M059J (cell line): Measurements from ENCODE around the gene GRB14. TPM values are rescaled to one million over a fixed set of nuclear protein-coding genes. Genes with fewer than 3 reads are reported as not detected.
"Not testable (repeated sequence)": the region's sequence is repeated elsewhere in the genome, so short reads cannot be mapped to it uniquely, and the experiment has no call there.

ENCODE experiments used
- DNase-seq: peaks from one replicate; pipeline ENCODE4 v3.0.0-alpha.2; 2012; ENCODE audit warnings: low read depth
- total RNA-seq: library from RNA; depleted of rRNA; stranded (reverse); fragments of >200 nt; shearing (Covaris generic); gene quantifications from 2 replicates; pipeline ENCODE4 v1.2.3, GENCODE V29; 2014; rRNA removed

The GRB14 gene
- total RNA-seq: 0.15 TPM in 1 of 2 replicates, not detected in the other

DNA sequence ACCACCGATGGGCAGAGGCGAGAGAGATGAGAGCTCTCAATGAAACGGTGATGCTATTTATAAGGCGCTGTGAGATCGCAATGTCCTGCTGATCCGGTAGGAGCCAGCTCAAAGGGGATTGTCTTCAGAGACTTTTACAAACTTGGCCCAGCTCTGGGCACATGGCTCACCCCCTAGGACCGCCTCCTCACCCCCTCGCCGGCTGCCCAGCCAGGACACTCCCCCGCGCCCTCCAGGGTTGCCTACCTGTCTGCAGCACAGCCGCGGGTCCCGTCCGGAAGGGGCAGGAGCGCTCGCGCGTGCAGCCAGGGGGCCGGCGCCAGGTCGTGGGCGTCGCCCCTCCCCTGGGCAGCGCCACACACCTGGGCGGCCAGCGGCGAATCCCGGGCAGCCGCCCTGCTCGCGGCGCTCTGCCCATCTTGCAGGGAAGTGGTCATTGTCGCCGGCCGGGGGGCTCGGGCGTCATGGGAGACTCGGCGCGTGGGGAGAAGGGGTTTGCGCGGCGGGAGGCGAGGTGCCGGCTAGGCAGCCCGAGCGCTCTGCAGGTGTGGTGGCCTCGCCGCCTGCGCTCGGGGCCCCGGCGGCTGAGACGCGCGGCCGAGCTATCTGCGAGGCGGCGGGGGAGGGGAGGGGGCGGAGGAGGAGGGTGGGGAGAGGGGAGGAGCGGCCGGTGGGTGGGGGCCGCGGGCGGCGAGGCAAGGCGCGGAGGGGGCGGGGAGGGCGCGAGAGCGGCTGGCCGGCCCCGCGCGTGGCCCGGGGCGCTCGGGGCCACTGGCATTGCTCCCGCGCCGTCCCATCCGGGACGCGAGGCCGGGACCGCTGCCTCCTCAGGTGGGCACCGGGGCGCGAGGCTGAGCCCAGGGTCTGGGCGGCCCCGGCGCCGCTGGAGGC, at the start of gene GRB14:
Gene GRB14, minus strand, starts transcription at position 610 of the 891 bp plus-strand sequence. Its CDS starts 173 bp downstream, at position 437.
- DNase-seq: peak; percentile 28

DNA sequence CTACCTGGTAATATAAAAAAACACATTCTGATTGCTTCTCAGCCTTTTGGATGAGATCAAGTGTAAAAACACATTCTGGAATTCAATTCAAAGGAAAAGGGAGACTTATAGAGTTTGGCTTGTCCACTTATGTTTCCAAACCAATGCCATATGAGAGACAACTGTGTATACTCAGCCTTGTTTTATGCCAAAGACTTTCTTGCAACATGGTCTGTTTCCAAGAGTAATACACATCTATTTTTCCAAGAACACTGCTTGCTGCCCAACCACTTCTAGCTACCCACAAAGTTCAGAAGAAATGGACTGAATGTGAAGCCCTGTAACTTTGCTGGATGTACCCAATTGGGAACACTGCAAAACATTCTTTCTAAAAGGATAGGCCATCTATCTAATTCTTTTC, 48.0 kb upstream of the GRB14 start:
- no peak for DNase-seq

DNA sequence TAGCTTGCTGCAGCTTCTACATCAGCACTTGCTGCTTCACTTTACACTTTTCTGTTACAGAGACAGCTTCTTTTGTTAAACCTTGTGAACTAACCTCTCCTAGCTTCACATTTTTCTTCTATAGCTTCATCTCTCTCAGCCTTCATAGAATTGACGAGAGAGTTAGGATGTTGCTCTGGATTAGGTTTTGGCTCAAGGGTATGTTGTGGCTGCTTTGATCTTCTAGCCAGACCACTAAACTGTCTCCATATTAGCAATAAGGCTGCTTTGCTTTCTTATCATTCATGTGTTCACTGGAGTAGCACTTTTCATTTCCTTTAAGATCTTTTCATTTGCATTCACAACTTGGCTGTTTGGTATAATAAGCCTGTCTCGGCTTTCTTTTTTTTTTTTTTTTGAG, 46.3 kb upstream of the GRB14 start:
- DNase-seq: no peak

DNA sequence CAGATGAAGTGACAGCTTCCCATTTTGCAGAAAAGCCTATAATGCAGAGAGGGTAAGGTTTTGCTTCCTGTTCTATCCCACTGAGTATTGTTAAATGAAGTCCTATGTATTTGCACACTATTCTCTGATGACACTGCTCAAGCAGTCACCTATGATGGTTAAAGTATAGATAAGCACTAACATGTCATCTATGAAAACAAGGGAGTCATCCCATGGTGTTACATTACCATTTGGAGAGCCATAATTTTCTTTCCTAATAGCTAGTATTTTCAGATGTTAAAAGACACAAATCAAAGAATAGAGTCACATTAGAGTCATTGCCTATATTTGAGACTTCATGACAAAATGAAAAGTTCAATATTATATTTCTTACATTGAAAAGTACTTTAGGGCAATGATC, 42.8 kb upstream of the GRB14 start:
- no peak for DNase-seq

DNA sequence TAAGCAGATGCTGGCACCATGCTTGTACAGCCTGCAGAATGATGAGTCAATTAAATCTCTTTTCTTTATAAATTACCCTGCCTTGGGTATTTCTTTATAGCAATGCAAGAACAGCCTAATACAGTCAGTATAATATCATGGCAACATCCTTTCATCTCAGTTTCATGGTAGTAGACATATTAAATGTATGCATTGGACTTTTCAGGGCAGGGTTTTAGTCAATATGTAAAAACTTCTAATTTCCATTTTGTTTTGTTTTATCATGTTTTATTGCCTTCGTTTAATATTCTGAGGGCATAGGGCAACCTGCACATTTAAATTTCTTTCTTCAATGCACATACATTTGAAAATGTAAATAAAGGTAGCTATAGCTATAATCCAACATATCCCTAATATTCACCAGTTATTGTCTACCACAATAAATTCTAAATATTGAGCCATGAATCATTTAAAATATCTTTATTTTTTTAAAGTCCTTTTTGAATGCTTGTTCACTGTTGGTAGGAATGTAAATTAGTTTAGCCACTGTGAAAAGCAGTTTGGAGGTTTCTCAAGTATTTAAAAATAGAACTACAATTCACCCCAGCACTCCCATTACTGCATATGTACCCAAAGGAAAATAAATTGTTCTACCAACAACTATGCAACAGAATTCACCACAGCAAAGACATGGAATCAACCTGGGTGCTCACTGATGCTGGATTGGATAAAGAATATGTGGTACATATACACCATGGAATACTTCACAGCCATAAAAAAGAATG, 41.8 kb upstream of the GRB14 start:
- no peak for DNase-seq

DNA sequence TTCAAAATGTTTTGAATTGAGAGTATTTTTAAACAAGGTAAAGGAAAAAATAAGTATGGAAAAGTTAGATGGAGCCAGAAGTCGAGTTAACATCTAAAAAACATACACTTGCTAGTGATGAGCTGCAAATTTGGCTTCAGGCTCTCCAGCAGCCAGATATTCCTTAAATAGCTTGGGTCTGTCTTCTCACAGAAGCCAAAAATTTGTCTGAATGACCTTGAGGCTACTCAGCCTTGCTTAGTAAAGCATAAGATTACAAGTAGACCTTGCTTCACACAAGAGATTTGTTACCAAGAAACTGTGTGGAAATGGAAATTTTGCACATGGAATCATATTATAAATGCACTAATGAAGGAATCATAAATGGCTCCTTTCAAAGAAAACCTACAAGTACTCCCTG, 40.8 kb upstream of the GRB14 start:
- no peak for DNase-seq

DNA sequence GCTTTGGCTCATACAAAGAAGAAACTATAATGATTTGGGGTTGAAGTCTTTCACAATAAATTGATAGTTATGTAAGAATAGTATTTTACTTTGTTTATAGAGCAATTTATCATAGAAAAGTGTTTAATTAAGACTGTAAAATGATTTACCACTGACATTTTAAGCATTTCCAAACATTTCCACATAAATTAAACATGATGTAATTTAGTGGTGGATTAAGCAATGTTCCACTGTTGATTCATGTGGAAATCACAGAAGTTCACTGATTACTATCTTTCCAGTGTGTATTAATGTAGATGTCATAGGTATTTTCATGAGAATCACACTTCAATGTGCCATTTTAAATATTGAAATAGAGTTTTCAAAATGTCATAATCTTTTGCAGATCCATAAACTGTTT, 40.1 kb upstream of the GRB14 start:
- peak; percentile 20 for DNase-seq

DNA sequence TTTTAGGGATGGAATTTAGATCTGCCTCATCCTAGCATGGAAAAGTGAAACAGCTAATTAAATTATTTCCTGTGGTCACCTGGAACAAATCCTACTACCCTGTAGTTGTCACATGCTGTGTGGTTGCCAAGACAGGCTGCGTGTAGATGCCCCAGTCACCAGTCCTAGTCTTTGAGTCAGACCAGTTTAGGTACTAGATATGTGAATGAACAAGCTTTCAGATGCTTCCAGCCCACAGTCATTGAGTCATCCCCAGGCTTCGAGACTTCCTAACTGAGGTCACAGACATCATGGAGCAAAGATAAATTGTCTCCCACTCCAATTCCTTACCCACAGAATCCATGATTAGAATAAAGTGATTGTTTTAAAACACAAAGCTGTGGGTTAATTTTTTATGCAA, 35.8 kb upstream of the GRB14 start:
- peak; percentile 91 for DNase-seq

DNA sequence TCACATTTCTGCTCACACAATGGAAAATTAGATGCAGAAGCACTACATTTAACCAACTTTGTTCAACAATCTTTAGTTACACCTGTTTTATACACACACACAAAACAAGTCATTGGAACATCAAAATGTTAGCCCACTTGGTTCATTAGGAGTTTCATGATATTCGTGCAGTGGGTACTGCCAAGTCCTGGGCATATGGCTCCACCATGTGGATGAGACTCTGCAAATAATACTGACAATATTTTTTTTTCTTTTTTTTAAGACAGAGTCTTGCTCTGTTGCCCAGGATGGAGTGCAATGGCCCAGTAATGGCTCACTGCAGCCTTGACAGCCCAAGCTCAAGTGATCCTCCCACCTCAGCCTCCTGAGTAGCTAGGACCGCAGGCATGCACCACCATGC, 34.5 kb upstream of the GRB14 start:
- peak; percentile 8 for DNase-seq

DNA sequence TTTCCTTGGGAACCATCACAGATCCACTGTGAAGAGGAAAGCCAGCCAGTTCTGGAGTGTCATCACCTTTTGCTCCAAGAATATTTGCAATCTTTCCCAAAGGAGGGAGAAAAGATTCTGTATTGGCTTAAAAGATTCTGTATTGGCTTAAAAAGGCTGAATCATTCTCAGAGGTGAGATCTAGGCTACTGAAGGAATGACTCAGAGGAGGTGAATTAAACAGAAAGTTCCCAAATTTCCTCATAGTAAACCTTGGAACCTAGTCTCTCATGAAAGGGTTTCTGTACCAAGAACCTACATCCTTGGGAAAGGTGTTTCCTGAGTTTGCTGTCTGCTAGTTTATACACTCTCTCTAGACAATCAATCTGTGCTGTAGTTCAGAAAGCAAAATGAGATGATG, 34.1 kb upstream of the GRB14 start:
- DNase-seq: peak; percentile 32

DNA sequence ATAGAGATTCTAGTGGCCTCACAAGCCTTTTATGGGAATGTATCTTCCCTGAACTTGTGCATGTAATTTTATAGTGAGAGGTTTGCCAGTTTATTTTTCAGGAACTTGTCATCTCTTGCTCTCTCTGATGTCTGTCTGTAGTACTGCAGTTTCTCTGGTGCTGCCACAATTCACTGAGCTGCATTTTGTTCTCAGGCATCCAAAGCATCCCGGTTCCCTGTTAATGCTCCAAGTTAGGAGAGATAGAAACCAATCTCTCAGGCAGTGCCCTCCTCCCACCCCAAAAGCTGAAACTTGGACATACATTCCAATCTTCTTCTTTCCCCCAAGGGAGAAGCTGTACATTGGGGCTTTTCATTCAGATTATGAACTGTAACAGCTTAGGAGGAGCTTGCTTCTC, 30.1 kb upstream of the GRB14 start:
- DNase-seq: no peak

DNA sequence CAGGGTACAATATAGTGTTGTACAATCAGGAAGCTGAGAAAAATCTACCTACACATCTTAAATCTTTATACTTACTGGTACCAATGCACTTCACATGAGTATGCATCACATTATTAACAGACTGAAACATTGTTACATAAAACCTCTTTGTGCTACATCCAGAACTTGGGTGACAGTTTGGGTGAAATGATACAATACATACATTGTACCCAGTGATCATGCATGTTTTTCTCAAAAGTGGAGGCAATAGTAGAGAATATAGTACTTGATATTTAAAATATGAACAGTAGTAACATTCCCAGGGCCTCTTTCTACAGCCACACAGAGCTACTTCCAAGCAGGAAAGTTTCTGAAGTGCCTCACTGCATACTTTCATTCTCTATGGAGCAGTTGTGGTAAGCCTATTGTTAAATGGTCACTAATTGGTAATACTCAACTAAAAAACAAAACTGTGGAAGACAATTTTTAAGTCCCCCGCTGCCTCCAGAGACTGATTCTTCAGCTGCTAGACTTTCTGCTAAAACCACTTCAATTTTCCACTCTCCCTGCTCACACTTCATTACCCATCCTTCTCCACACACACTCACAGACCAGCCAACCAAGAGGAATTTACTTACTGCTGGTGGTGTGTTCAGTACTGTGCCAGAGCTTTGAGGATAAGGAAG, 22.9 kb upstream of the GRB14 start:
- no peak for DNase-seq

DNA sequence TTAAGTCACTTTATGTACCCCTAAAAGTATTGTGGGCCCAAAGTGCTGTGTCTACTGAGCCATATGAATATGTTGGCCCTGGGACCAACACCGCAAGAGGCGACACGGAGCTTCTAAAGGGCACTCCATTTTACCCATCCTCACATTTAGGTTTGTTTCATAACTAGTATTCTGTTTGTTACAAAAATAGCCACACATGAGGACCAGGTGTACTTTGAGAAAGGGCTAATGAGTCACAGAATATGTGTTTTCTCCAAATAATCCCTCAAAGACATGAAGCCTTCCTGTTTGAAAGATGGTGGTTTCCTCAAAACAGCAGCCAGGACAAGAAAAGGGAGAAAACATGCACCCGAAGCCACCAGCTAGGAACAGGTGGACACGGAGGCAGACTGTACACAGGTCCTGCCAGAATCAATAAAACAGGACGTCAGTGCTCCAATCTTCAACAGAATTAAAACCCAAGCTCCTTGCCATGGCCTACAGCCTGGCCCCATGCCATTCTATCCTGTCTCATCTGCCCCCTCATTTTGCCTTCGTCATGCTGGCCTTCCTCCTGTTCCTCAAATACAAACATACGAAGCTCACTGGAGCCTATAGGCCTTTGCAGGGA, 21.8 kb upstream of the GRB14 start:
- DNase-seq: no peak

DNA sequence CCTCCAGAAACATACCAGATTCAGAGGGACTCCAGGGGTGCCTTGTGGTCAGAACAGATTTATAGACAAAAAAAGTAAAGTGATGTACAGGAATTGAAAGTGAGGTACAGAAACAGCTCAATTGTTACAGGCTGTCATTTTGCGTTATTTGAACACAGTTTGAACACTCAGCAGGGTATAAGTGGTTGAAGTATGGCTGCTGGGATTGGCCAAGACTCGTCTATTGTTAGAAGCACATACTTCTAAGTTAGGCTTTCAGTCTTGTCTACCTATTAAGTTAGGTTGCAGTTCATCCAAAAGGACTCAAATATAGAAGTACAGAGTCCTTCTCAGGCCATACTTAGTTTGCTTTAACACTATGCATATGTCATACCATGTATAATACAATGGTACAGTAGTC, 21.0 kb upstream of the GRB14 start:
- DNase-seq: no peak

DNA sequence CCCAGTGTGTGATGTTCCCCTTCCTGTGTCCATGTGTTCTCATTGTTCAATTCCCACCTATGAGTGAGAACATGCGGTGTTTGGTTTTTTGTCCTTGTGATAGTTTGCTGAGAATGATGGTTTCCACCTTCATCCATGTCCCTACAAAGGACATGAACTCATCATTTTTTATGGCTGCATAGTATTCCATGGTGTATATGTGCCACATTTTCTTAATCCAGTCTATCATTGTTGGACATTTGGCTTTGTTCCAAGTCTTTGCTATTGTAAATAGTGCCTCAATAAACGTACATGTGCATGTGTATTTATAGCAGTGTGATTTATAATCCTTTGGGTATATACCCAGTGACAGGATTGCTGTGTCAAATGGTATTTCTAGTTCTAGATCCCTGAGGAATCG, 7.0 kb upstream of the GRB14 start:
- not testable (repeated sequence) for DNase-seq

DNA sequence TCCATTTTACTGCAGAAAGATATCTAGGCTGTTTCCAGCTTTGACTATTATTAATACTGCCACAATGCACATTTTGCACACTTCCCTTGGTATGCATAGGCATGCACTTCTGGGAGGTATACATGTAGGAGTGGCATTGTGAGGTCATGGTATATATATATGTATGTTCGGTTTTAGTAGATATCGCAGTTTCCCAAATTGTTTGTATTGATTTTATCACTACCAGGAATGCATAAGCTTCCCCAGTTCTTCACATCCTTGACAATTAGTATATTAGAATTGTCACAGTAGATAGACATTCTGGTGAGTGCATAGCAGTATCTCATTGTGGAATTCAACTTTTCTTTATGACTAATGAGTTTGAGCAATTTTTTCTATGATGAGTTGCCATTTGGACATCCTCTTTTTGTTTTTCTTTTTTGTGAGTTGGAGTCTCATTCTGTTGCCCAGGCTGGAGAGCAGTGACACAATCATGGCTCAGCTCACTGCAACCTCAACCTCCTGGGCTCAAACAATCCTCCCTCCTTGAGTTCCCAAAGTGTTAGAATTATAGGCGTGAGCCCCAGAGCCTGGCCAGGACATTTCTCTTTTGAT, 4.2 kb upstream of the GRB14 start:
- DNase-seq: peak; percentile 26

DNA sequence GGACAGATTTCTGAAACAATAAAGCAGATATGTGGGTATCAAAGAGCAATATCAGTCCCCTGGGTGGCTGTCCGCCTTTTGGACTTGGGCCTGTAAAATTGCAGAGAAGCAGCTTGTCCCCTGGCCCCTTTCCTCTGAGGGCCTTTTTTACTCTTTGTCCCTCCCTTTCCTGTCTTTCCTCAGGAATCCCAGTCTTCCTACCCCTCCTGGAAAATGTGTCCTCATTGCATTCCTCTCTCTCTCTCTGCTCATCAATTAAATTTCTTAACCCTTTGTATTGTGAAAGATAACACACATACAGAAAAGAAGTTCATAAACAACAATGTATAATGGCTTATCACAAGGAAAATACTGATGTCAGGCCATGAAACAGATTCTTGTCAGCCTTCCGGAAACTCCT, 3.0 kb upstream of the GRB14 start:
- no peak for DNase-seq

DNA sequence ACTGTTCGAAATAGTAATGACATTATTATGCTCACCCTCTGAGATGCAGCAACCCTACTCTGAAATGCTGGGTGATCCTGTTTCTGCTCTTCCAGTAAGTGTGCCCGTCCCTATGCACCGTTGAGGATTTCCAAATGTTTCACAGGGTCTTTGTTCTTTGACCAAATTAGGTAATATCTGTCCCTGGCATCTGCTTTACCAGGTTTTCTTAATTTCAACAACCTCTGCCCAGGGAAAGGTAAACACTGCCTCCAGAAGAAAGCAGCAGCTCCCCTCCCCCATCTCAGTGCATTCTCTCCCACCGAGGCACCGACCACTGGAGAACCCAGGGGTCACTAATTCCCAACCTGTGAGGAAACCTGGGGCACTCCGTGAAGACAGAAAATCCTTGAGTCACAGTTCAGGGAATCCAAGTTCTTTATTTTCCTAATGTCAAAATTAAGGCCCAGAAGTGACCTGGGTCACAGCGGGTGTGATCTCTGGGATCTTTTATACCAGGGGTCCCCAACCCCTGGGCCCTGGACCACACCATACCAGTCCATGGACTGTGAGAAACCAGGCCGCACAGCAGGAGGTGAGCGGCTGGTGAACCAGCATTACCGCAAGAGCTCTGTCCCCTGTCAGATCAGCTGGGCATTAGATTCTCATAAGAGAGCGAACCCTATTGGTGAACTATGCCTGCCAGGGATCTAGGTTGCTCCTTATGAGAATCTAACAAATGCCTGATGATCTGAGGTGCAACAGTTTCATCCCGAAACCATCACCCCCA, 1.2 kb upstream of the GRB14 start:
- no peak for DNase-seq

DNA sequence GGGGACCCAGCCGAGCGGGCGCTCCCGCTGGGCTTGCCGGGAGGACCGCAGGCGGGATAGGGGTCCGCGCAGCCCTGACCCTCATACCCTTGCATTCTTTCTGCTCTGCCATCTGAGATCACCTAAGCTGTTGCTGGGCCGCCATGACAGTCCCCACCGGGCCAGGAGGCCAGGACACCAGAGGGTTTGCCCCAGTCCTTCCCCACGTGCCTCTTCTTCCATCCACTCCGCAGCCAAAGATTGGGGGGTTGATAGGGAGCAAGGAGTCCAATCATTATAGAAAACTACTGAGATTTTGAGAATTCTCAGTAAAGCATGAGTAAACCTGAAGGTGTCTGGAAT, 453 bp upstream of the GRB14 start:
- DNase-seq: peak; percentile 2

DNA sequence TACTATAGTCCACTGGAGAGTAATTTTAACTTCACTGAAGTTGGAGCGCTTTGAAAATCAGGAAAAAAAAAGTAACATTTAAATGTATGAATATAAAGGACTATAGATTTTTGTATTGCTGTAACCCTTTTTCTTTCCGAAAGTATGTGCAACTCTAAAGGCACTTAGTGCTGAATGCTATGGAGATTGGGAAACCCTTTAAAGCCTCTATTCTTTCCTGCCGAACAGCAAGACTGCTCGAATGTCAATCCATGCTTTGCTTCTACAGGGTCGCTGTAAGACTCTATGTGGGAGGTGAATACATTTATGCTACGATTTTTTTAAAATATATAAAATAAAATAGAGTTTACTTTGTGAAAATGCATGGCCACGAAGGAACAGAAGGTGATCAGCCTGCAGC, 825 bp downstream of the GRB14 start:
- DNase-seq: no peak

DNA sequence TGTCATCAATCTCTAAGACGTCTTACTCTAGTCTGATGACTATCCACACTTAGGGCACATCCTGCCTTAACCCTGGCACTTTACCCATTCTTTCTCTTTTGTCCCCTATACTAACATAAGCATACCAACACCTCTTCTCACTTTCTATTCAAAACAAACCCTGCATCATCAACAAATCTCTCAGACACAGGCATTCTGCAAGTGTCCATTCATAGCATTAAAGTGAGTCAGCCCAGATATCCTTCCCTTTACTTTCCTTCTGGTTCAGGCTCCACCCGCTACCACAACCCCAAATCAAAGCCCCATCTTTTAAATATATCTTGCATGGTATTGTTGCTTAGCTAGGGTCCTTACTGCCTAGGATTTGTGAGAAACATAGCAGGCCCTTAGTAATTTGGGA, 3.8 kb downstream of the GRB14 start:
- DNase-seq: peak; percentile 61
